ENCODE measurements around the gene MYRF.

The MYRF gene

DNA sequence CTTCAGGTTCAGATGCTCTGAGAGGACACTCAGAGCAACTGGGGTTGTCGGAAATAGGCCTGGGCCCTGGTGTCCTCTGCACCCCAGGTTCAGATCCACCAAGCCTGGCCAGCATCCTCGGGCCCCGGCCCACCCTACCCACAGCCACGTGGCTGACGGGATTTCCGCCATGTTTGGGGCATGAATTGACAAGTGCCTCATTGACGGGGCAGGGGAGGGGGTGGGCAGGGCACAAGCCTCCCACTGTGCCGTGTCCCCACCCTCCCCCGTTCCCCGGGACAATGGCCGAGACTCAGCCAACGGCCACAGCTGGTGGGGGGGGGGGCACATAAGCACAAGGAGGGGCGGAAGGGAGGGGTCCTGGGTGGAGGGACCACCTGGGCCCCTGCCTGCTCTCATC lies 8.5 kb downstream of the MYRF start:
- no peak overlapping the region for H3K27ac ChIP-seq
- TF ChIP-seq, protein P1, sequence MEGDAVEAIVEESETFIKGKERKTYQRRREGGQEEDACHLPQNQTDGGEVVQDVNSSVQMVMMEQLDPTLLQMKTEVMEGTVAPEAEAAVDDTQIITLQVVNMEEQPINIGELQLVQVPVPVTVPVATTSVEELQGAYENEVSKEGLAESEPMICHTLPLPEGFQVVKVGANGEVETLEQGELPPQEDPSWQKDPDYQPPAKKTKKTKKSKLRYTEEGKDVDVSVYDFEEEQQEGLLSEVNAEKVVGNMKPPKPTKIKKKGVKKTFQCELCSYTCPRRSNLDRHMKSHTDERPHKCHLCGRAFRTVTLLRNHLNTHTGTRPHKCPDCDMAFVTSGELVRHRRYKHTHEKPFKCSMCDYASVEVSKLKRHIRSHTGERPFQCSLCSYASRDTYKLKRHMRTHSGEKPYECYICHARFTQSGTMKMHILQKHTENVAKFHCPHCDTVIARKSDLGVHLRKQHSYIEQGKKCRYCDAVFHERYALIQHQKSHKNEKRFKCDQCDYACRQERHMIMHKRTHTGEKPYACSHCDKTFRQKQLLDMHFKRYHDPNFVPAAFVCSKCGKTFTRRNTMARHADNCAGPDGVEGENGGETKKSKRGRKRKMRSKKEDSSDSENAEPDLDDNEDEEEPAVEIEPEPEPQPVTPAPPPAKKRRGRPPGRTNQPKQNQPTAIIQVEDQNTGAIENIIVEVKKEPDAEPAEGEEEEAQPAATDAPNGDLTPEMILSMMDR (conservative IDR thresholded peaks at IDR 0.05) = no peak

DNA sequence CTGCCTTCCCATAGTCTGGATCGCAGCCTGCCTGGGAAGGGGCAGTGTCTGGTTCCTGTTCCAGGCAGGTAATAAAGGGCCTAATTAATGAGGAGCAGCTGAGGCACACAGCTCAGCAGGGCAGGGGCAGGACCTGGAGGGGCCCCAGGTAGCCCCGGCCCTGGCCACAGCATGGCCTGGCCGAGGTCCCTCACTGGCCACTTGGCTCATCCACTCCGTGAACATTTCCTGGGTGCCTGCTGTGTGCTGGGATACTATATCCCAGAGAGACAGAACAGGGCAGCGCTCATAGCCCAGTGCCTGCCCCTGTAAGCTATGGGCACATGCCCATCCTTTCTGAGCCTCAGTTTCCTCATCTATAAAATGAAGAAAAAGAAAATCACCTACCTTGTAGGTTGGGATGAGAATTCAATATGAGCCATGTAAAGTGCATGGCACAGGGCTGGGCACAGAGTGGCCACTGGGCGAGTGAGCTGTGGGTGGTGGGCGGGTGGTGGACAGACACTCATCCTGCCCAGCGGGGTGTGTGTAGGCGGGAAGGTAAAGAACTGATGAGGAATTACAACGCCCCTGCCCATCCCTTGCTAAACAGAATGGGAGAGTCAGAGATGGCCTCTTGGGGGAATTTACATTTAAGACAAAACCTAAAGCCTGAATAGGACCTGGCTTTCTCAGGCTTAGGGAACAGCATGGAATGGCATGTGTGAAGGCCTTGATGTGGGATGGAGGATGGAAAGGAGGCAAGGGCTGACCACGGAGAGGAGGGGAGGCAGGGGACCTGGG lies 9.2 kb downstream of the MYRF start:
- TF ChIP-seq, protein P1 (conservative IDR thresholded peaks at IDR 0.05) = no peak
- no peak for TF ChIP-seq ZFX (IDR thresholded peaks at IDR 0.05)

DNA sequence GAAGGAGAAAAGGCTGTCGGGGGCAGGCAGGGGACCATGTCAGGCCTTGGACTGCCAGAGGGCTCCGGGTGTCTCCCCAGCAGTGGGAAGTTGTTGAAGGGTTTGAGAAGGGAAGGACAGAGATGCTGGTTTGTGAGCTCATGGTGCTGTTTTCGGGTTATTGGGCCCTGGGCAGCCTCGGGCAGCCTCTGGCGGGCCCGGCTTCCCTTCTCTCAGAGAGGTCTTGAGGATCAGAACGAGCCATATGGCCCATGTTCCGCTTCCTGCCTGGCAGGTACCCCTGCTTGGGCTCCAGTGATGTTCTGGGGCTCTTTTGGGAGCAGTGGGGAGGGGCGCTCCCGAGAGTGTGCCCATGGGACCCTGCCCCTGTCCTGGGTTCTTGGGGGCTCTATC lies 9.8 kb downstream of the MYRF start:
- no peak overlapping the region for H3K27ac ChIP-seq
- TF ChIP-seq ZFX (IDR thresholded peaks at IDR 0.05) = no peak
- TF ChIP-seq, protein P1 (conservative IDR thresholded peaks at IDR 0.05) = no peak

More for the DNA sequence above, 9.2 kb downstream of the MYRF start:
- no peak overlapping the region for H3K27ac ChIP-seq

DNA sequence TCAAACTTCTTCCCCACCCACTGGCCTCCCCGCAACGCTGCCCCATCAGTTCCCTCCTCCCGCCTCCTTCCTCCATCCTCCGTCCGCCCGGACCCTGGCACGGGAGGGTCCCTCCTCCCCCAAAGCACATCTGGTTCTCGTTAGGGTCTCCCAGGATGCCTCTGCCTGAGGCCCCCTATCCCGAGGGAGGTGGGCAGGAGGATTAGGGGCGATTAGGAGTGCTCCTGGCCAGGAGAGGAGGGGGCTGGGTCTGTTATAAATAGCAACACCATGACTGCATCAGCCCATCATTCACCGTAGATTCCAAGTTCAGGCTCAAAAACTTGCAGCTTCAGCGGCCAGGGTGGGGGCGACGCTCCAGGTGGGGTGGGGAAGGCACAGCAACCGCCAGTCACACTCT lies 10.4 kb downstream of the MYRF start:
- H3K27ac ChIP-seq = no peak overlapping the region
- TF ChIP-seq, protein P1 (conservative IDR thresholded peaks at IDR 0.05) = no peak
- no peak for TF ChIP-seq ZFX (IDR thresholded peaks at IDR 0.05)

DNA sequence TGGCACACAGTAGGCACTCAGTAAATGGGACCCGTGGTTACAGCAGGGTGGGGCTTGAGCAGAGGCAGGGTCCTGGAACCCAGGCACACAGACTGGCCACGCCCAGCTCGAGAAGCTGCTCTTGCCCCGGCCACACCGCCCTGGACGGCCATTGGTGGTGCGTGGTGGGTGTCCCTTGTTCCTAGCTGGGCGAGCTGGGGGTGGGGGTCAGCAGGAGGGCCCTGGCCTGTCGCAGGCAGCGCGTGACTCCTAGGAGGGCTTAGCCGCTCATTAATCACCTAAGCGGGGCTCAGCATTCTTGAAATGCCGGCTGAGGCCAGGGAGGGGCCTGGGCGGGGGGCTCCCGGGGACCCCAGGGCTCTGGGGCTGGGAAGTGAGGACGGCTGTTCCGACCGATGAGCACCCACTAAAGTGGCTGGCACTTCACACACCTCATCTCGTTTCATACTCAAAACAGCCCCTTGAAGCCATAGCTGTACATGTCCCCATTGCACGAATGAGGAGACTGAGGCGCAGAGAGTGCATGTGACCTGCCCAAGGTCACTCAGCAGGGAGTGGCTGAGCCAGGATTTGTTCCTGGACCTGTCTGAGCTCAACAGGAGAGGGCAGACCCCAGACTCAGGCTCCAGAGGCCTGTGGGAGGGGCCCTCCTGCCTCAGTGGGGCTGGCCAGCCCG lies 11.6 kb downstream of the MYRF start:
- TF ChIP-seq, protein P1 (conservative IDR thresholded peaks at IDR 0.05) = no peak
- TF ChIP-seq ZFX (IDR thresholded peaks at IDR 0.05) = no peak
- no peak overlapping the region for H3K27ac ChIP-seq

DNA sequence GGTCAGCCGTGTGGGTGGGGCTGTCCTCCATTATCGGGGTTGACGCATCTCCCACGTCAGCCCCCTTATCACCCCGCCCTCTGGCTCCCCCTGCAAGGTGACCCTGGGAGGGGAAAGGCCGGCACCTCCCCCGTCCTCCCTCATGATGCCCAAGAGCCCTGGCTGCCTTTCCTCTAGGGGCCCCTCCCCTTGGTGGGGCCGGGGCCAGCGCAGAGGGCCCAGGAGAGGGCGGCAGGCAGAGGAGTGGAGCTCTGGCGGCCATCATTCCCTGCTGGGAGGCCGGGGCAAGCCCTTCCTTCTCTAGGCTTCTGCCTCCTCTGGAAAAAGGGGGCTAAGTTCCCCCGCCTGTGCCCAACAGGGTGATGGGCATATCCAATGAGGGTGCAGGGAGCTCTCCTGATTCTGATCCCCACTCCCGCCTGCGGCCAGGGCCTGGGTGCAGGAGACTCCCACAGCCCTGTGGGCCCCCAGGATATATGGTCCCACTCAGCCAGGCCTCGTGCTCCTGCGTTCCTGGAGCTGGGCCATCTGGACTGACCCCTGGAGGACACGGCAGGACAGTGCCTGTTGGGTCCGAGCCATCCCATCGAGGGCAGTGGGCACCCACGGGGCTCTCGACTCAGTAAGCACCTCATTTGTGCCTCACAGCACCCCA lies 12.3 kb downstream of the MYRF start:
- TF ChIP-seq, protein P1 (conservative IDR thresholded peaks at IDR 0.05) = no peak
- TF ChIP-seq ZFX (IDR thresholded peaks at IDR 0.05) = no peak
- no peak overlapping the region for H3K27ac ChIP-seq

Data from C4-2B (cell line).